ENCODE data around the gene AGMAT.

Gene AGMAT

GRCh38 chr1:15584489-15585363, at the start of gene AGMAT:
TSS of gene AGMAT (minus strand) at chr1:15585051. CDS start at chr1:15584967, 84 bp downstream.
- TF ChIP-seq GLIS3 (CRISPR knock-in tag; IDR thresholded peaks at IDR 0.05), result no peak
- no peak for TF ChIP-seq CSRNP3 (CRISPR knock-in tag; IDR thresholded peaks at IDR 0.05)
- TF ChIP-seq RARB (CRISPR knock-in tag; IDR thresholded peaks at IDR 0.05), result no peak
- peak; percentile 78 for ATAC-seq

- TF ChIP-seq ZNF8 (CRISPR knock-in tag; IDR thresholded peaks at IDR 0.05), result no peak
- no peak for TF ChIP-seq PATZ1 (CRISPR knock-in tag; IDR thresholded peaks at IDR 0.05; ENCODE audit: borderline replicate concordance)
- no peak for TF ChIP-seq ZFP30 (CRISPR knock-in tag; IDR thresholded peaks at IDR 0.05)
- TF ChIP-seq ZNF70 (CRISPR knock-in tag; IDR thresholded peaks at IDR 0.05), result no peak
- no peak for TF ChIP-seq TSHZ2 (CRISPR knock-in tag; IDR thresholded peaks at IDR 0.05)
- no peak for TF ChIP-seq PPARA (CRISPR knock-in tag; IDR thresholded peaks at IDR 0.05; ENCODE audit: borderline replicate concordance)
- no peak for TF ChIP-seq ESRRG (CRISPR knock-in tag; IDR thresholded peaks at IDR 0.05)
- no peak for TF ChIP-seq CSDC2 (CRISPR knock-in tag; IDR thresholded peaks at IDR 0.05)
- TF ChIP-seq POU6F1 (CRISPR knock-in tag; IDR thresholded peaks at IDR 0.05; ENCODE audit: borderline replicate concordance, low read depth), result no peak
- TF ChIP-seq BACH2 (CRISPR knock-in tag; IDR thresholded peaks at IDR 0.05; ENCODE audit: borderline replicate concordance), result no peak
- no peak for TF ChIP-seq ZNF565 (CRISPR knock-in tag; conservative IDR thresholded peaks at IDR 0.05; ENCODE audit: low read depth)
- TF ChIP-seq GLIS3 (CRISPR knock-in tag; IDR thresholded peaks at IDR 0.05), result no peak
- TF ChIP-seq ARNTL (CRISPR knock-in tag; IDR thresholded peaks at IDR 0.05; ENCODE audit: borderline replicate concordance, low read depth), result no peak
- no peak for TF ChIP-seq CREB5 (CRISPR knock-in tag; IDR thresholded peaks at IDR 0.05; ENCODE audit: low read depth)
- no peak for ATAC-seq
Observed at GRCh38 chr1:15633756-15634420, 49.0 kb upstream of the AGMAT start.

- TF ChIP-seq ARNTL (CRISPR knock-in tag; IDR thresholded peaks at IDR 0.05; ENCODE audit: borderline replicate concordance, low read depth), result no peak
- TF ChIP-seq ESRRG (CRISPR knock-in tag; IDR thresholded peaks at IDR 0.05), result no peak
- TF ChIP-seq POU6F1 (CRISPR knock-in tag; IDR thresholded peaks at IDR 0.05; ENCODE audit: borderline replicate concordance, low read depth), result no peak
- no peak for TF ChIP-seq SNAI2 (CRISPR knock-in tag; IDR thresholded peaks at IDR 0.05)
- no peak for TF ChIP-seq CSRNP3 (CRISPR knock-in tag; IDR thresholded peaks at IDR 0.05)
- no peak for TF ChIP-seq ZFP30 (CRISPR knock-in tag; IDR thresholded peaks at IDR 0.05)
- no peak for TF ChIP-seq PATZ1 (CRISPR knock-in tag; IDR thresholded peaks at IDR 0.05; ENCODE audit: borderline replicate concordance)
- no peak for ATAC-seq
Observed at GRCh38 chr1:15628003-15628402, 43.2 kb upstream of the AGMAT start.

All from SK-N-SH treated with all-trans-retinoic acid at 6 μM for 48 hours (cell line).